Astrocyte of the spinal cord (primary cell): Measurements from ENCODE around the gene DMKN.

Experiments used
- DNase-seq: peaks from one replicate; pipeline ENCODE4 v3.0.0; 2011; ENCODE audit warnings: low read depth, low spot score
- H3K4me3 ChIP-seq: 2 replicates; pipeline ENCODE4 v1.5.1; 2011; ENCODE audit warnings: low read depth, mild to moderate bottlenecking, low read length, moderate library complexity
- in situ Hi-C: cut with HindIII; loops from 2 replicates; pipeline ENCODE4 v1.10.0; 2017; ENCODE audit warnings: low sequenced_read_pairs
- TF ChIP-seq, protein P1 (sequence below): IDR thresholded peaks from 2 replicates; pipeline ENCODE4 v1.5.1; 2012; ENCODE audit warnings: low read depth, mild to moderate bottlenecking, low read length, inconsistent platforms

The DMKN gene, protein sequence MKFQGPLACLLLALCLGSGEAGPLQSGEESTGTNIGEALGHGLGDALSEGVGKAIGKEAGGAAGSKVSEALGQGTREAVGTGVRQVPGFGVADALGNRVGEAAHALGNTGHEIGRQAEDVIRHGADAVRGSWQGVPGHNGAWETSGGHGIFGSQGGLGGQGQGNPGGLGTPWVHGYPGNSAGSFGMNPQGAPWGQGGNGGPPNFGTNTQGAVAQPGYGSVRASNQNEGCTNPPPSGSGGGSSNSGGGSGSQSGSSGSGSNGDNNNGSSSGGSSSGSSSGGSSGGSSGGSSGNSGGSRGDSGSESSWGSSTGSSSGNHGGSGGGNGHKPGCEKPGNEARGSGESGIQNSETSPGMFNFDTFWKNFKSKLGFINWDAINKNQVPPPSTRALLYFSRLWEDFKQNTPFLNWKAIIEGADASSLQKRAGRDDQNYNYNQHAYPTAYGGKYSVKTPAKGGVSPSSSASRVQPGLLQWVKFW

DNA sequence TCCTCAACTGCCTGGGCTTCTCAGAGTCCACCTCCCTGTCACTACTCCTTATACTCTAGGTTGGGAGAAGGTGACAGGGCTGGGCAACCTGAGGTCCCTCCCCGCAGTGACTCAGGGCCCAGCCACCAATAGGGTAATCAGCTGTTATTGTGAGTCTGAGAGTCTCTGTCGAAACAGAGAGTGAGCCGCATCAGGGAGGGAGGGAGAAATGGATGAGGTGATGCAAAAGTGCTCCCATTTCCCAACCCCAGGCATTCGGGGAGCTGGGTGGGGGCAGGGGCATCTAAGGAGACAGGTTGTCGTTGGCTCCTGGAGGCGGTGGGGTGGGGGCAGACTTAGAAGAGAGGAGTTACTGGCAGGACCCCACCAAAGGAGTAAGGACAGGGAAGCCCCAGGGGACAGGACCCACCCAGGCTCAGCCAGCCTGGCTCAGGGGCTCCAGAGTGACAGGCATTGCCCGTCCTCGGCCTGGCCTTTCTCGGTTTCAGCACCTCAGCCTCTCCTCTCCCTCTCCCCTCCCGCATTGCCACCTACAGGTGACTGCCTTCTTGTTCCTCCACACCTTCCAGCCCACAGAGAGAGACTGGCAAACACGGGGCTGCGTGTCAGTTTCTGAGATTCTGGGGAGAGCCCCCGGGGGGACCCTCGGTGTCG lies at the start of gene DMKN:
Gene DMKN, minus strand, starts transcription at position 22 of the 654 bp plus-strand sequence. CDS start 174 bp downstream, outside the sequence.
- TF ChIP-seq, protein P1, sequence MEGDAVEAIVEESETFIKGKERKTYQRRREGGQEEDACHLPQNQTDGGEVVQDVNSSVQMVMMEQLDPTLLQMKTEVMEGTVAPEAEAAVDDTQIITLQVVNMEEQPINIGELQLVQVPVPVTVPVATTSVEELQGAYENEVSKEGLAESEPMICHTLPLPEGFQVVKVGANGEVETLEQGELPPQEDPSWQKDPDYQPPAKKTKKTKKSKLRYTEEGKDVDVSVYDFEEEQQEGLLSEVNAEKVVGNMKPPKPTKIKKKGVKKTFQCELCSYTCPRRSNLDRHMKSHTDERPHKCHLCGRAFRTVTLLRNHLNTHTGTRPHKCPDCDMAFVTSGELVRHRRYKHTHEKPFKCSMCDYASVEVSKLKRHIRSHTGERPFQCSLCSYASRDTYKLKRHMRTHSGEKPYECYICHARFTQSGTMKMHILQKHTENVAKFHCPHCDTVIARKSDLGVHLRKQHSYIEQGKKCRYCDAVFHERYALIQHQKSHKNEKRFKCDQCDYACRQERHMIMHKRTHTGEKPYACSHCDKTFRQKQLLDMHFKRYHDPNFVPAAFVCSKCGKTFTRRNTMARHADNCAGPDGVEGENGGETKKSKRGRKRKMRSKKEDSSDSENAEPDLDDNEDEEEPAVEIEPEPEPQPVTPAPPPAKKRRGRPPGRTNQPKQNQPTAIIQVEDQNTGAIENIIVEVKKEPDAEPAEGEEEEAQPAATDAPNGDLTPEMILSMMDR, result no peak
- DNase-seq, result no peak

DNA sequence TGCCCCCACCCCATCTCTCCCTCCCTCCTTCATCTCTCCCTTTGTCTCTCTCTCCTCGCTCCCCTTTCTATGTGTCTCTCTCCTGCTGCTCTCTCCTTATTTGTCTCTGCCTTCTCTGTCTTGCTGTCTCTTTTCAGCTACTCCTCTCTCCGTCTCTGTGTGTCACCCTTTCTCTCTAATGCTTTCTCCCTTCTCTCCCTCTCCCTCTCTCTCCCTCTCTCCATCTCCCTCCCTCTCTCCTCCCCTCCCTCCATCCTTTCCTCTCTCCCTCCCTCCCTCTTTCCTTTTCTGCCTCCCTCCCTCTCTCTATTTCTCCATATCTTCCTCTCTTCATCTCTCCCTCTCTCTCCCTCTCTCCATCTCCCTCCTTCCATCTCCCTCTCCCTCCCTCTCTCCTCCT lies 49.3 kb upstream of the DMKN start:
- in situ Hi-C loops, result no loop called here
- DNase-seq, result no peak
- H3K4me3 ChIP-seq, result no peak overlapping the region
- TF ChIP-seq, protein P1, result no peak

More for the DNA sequence above, at the start of gene DMKN:
- no peak within 1 kb of the TSS for H3K4me3 ChIP-seq
- in situ Hi-C loops, result no loop called here

DNA sequence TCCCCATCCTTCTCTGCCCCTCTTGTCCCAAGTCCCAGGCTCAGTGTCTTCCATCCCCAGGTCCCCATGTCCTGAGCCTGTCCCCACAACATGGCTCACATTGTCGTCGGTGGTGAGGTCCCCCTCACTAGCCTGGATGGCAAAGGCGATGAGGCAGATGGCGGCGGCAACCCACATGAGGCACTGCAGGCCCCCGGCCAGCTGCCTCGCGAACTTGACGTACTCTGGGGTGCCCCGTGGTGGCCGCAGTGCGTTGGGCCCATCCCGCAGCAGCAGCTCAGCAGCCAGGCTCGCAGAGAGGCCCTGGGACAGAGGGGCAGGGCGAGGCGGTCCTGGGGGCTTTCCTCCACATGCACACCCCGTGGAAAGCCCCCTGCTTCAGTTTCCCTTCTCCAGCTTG lies 48.9 kb upstream of the DMKN start:
- TF ChIP-seq, protein P1, result no peak
- in situ Hi-C loops, result no loop called here
- no peak overlapping the region for H3K4me3 ChIP-seq
- no peak for DNase-seq

DNA sequence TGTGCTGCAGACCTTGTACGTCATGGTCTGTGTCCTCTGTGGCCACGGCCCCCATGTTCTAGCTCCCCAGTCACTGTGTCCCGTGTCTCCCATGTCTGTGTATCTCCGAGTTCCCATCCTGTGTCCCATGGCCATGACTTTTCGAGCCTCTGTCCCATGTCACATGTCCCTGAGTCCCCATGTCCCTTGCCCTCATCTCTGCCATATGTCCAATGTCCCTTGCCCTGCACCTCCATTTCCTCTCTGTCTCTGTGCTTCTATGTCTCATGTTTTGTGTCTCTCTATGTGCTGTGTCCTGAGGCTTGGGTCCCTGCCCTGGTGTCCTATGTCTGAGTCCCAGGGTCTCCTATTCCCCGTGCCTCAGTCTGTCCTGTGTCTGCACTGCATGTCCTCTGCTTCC lies 48.0 kb upstream of the DMKN start:
- in situ Hi-C loops, result no loop called here
- H3K4me3 ChIP-seq, result no peak overlapping the region
- DNase-seq, result no peak
- TF ChIP-seq, protein P1, result no peak

DNA sequence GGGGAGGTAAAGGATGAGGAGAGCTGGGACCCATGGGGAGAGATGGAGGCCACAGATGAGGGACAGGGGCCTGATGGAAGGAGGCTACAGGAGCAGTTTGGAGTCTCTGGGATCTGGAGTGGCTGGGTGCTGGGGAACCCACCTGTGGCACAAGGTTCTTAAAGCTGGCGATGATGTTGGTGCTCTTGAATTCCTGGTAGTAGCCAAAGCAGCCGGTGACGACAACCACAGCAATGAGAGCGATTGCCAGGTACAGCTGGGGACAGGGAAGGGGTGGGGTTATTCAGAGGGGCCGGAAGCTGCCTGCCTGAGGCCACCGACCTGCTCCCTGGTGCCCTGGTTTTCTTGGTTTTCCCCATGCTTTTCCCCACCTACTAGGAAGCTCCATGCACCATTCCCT lies 47.2 kb upstream of the DMKN start:
- TF ChIP-seq, protein P1, result no peak
- in situ Hi-C loops, result no loop called here
- no peak for DNase-seq

DNA sequence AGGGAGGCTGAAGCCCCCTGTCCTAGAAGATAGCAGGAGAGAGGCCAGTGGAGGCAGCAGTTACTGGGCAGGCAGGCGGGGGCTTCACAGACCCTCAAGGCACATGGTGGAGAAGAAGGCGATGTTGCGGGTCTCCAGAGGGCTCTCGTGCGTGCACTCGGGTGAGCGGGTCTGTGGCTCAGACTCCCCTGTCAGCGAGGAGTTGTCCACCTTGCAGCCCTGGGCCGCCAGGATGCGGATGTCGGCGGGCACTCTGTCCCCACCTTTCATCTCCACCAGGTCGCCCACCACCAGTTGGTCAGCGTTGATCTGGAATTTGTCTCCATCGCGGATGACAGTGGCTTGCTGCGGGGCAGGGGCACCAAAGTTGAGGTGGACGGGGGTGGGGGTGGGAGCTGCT lies 46.8 kb upstream of the DMKN start:
- DNase-seq, result no peak
- in situ Hi-C loops, result no loop called here
- no peak overlapping the region for H3K4me3 ChIP-seq
- TF ChIP-seq, protein P1, result no peak

More for the DNA sequence above, 47.2 kb upstream of the DMKN start:
- no peak overlapping the region for H3K4me3 ChIP-seq
